HG03457 (cell line): ENCODE data around the gene SNAI3.

Experiments
- ATAC-seq: cut with Tn5 transposase; IDR thresholded peaks from one replicate; pipeline ENCODE4 v1.9.1; 2021; ENCODE audit warnings: moderate number of reproducible peaks; ENCODE audit not compliant: unreplicated experiment

Gene SNAI3

DNA sequence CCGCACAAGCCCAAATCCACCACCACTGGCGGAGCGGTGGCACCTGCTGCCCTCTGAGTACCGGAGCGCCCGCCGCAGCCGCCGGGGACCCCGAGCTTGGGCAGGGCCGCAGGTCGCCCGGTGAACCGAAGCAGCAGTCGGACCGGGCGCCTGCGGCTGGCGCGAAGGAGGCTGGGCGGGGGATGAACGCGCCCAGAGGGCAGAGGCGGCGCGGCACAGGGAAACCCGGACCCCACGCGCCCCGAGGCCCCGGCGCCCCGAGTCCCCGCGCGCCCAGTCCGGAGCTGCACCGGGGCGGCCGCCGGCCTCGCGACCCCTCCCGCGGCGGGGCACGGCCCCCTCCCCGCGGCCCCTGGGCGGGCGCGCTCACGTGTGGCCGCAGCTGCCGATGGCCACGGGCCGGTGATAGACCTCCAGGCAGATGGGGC is 19.5 kb upstream of the SNAI3 start:
- peak; percentile 10 for ATAC-seq

- ATAC-seq, result no peak
Observed at GRCh38 chr16:88705076-88705684, 18.9 kb upstream of the SNAI3 start.

- no peak for ATAC-seq
Observed at GRCh38 chr16:88703486-88704309, 17.4 kb upstream of the SNAI3 start.

DNA sequence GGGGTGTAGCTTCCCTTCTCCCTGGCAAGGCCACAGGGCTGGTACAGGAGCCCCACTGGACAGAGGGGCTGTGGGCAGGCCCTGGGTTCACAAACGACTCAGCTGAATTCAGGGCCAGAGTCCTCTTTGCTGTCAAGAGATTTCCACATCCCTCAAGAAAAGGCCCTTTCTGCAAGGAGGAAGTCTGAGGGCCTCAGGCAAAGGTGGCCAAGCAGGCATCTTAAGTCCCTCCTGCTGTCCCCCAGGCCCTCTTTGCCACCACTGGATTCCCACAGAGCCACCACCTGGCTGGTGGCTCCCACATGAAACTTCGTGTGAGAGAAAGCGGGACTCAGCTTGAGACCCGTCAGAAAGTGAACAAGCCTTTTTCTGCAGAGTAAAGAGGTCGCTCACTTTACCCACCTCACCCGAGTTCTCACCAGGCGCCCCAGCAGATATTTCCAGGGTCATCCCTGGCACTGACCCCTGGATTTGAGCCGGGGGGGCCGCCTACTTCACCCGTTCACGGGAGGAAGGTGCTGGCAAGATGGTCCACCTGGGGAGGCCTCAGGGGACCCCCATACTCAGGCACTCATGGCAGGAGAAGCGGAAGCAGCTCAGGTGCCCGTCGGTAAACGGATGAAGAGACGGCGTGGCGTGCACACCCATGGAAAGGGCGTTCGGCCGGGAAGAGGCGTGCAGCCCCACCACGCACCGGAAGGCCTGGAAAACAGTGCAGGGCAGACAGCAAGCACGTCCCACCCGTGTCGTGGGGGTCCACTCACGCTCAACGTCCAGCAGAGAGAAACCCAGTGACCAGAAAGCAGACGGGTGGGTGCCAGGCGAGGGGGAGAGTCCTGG is 16.3 kb upstream of the SNAI3 start:
- ATAC-seq, result no peak

DNA sequence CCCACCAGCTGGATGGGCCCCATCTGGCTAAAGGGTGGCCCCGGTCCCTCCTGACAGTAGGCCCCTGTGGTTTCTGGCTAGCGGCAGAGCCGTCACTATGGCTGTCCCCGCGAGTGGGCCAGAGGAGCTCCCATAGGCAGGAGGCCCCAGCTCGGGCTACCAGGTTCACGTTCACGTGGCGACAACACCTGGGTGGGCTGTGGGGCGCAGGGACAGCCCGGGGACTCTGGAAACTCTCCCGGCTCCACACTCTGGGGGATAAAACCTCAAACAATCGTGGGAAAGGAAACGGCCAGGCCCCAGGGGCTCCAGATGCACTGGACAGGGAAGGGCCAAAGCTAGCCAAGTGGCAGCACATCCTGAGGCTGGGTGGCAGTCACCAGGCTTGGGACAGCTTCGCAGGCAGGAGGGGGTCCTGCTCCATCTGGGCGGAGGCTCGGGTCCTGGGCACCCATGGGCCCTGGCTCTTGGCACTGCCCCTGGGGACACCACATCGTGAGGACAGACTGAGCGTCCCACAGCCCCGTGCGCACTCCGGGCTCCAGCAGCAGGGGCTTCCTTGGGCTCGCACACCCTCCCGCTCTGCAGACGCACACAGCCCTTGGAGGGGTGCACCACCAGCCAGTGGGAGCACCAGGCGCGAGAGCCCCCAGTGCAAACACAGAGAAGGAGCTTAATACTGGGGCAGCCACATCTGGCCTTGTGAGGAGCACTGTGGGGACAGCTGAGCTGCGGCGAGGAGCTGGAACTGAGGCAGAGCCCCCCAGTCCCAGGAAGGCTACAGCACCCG is 15.5 kb upstream of the SNAI3 start:
- no peak for ATAC-seq

GRCh38 chr16:88700636-88701482 is 14.6 kb upstream of the SNAI3 start:
- ATAC-seq, result peak; percentile 37

DNA sequence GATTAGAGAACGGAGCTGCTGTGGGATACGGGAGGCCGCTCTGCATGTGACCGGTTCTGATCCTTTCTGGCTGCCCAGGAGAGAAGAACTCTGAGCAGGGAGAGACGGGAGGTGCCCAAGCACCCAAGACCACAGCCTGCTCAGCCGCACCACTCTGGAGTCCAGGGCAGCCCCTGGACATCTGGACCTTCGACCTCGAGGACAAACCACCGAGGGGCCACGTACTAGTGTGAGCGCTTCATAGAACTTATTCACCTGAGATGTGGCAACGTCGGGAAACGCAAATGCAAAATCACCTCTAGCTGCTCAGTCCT is 14.0 kb upstream of the SNAI3 start:
- no peak for ATAC-seq

GRCh38 chr16:88699180-88699579 is 12.9 kb upstream of the SNAI3 start:
- no peak for ATAC-seq

- ATAC-seq, result no peak
Observed at GRCh38 chr16:88698646-88699045, 12.3 kb upstream of the SNAI3 start.

DNA sequence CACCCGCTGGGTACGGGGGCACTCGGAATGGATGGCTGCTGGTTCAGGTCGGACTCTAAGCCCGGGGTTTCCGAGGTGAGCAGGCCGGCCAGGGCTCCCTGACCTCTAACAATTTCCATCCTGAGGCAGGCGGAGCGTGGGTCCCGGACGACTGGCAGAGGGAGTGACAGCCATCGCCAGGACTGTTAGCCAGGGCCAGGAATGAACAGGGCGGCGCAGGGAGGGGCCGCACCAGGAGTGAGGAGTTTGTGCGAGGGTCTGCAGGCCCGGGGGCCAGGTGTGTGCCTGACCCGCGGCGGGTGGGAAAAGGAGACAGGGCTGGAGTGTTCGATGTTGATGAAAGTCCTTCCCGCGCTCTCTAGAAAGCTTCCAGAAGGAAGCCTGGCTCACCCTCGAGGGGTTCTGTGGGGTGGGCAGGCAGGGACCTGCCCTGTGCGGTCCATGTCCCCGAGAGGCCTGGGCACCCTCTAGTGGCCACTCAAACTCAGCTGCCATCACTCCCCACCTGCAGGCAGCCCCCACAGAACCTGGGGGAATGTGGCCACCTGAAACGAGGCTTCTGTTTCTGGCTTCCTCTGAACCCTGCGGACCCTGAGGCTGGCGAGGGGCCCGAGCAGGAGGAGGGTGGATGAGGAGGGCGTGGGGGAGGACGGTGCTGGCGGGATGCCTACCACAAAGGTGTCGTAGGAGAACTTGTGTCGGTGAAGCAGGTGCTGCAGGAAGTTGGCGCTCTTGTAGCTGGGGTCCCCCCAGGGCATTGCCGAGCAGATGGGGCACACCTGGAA is 11.7 kb upstream of the SNAI3 start:
- no peak for ATAC-seq

DNA sequence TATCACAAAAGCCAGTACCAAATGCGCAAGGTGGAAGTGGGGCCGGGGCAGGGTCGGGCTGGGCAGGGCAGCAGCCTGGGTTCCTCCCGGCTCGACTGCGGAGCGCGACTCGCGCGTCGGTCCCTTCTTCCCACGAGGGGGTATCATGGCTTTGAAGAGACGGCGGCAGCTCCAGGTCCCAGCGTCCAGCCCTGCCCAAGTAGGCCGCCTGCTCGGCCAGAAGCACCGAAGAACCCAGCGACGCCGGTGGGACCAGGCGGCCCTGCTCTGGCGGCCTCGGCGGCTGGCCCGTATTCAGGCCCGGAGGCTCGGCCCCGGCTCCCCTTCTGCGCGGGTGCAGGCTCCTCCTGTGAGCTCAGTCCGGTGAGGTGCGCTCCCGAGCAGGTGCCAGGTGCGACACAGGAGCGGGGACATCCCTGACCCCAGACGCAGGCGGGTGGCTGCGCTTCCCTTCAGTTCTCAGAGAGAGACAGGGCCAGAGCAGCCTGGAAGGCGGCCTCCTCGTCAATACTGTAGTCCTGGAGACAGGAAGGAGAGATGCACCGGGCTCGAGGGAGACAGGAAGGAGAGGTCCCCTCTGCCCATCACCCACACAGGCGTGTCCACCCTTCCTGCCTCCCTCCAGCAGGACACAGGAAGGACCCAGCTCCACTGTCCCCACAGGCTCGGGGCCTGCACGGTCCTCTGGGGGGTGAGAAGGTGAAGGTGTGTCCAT is 11.0 kb upstream of the SNAI3 start:
- ATAC-seq, result no peak

- ATAC-seq, result no peak
Observed at GRCh38 chr16:88696441-88696840, 10.1 kb upstream of the SNAI3 start.

- ATAC-seq, result no peak
Observed at GRCh38 chr16:88695753-88696152, 9.4 kb upstream of the SNAI3 start.

DNA sequence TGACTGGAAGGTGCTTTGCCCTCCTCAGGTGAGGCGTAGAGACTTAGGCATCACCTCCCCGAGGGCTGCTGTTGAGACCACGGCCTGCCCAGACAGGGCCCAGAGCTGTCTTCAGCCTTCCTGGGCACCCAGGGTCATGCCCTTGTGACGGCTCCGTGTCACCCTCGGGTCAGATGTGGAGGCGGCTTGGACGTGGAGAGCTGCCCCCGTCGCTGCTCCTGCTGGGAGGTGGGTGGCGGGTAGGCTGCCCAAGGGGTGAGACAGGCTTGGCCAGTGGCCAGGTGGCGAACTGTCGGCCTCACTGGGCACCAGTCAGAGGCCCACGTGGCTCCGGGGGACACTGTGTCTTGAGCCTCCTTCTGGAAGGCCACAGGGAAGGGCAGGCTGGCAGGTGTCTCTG is 8.9 kb upstream of the SNAI3 start:
- ATAC-seq, result no peak

- ATAC-seq, result no peak
Observed at GRCh38 chr16:88694221-88695087, 8.1 kb upstream of the SNAI3 start.

DNA sequence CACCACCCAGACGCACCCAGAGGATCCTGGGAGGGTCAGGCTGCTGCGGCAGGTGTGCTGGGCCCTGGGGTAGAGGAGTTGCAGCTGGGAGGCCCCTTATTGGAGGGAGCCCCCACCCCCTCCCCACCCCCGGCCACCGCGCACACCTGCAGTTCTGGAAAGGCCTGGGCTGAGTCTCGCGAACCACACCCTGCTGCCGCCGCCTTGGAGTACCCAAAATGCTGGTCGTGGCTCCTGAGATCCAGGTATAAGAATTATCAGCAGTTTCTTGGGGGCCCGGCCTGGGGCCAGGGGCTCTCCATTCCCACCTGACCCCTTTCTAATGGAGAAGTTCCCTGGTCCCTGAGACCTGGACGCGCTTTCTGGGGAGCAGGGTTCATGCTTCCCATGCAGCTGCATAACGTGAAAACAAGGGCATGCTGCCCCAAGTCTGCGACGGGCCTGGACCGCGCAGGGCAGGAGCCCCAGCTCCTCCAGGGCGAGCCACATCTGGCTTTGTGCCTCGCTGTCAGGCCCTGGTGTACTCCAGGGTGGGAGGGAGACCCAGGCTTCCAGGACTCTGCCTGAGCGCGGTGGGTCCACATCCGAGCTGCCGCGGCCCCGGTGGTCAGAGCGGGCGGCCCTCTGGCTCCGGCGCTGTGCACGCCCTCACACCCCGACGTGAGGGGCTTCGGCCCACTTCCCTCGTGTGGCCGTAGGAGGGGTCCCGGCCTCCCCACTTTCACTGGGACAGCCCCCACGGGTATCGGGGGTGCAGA is 7.3 kb upstream of the SNAI3 start:
- ATAC-seq, result no peak

DNA sequence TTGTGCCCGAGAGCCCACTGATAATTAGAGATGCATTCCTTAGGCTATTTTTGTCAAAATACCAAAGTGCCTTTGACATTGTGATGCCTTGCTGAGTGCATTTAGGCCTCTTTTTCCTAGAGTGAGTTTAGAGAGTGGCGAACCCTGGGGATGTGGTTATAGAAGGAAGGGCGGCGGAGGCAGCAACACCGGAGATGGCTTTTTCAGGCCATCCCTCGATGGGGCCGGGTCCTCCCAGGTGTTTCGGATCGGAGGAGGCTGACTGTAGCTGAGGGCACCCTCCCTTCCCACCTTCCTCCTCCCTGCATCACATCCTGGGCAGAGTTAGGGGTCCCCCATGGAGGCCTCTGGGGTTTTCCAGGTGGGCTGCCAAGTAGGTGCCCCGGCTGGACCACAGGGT is 6.6 kb upstream of the SNAI3 start:
- no peak for ATAC-seq
